Skin epidermis (tissue), 12 donors: Measurements from ENCODE around the gene SOX4.

Source experiments
- H3K27ac ChIP-seq, 21 experiments: fragments of 200-600 bp; sonication (generic) in 11 of 21; one replicate each; pipeline ENCODE4 v1.5.0; 2020; ENCODE audit warnings: mild to moderate bottlenecking in 3 of 21, inconsistent platforms in 2 of 21, moderate library complexity in 2 of 21
- H3K4me3 ChIP-seq, 7 experiments: fragments of 200-600 bp; sonication (generic) in 2 of 7; one replicate each; pipeline ENCODE4 v1.5.0; 2020; ENCODE audit warnings: inconsistent platforms in 2 of 7, mild to moderate bottlenecking in 2 of 7, moderate library complexity in 1 of 7

SOX4 gene

DNA sequence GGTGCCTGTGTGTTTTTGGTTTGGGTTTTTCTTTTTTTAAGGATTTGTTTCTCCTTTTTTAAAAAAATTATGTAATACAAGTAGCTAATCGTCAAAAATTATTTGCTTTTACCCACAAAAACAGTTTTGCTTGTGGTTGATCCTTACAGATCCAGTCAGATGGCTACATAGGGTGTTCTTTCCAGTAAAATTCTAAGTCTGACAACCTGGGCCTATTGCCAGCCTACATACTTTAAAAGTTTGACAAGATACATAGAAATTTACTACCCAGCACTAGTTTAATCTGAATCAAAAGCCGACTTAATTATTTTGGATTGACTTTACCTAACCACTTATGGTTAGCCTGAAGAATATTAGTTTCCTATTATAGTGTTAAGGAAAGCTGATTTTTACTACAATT is 2.1 kb upstream of the SOX4 start:
- H3K4me3 ChIP-seq, result no peak overlapping the region

GRCh38 chr6:21592953-21593352 is 598 bp upstream of the SOX4 start:
- Histone ChIP-seq H3K4me3 (peak overlapping the region in 4 of 7 experiments; percentile 66 to 91 (median 83)), H3K27ac (no peak overlapping the region)

More for the DNA sequence above, 2.1 kb upstream of the SOX4 start:
- no peak overlapping the region for H3K27ac ChIP-seq

DNA sequence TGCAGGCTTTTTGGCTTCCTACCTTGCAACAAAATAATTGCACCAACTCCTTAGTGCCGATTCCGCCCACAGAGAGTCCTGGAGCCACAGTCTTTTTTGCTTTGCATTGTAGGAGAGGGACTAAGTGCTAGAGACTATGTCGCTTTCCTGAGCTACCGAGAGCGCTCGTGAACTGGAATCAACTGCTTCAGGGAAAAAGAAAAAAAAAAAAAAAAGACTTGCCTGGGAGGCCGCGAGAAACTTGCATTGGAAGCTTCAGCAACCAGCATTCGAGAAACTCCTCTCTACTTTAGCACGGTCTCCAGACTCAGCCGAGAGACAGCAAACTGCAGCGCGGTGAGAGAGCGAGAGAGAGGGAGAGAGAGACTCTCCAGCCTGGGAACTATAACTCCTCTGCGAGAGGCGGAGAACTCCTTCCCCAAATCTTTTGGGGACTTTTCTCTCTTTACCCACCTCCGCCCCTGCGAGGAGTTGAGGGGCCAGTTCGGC is 420 bp downstream of the SOX4 start:
- Histone ChIP-seq H3K27ac (peak overlapping the region; percentile 67 to 97 (median 92)), H3K4me3 (peak overlapping the region; percentile 44 to 91 (median 82))

GRCh38 chr6:21594416-21595281 is 1.1 kb downstream of the SOX4 start:
- H3K27ac ChIP-seq, result peak overlapping the region; percentile 67 to 97 (median 92)

GRCh38 chr6:21595285-21596144 is 2.0 kb downstream of the SOX4 start:
- peak overlapping the region; percentile 44 to 91 (median 82) for H3K4me3 ChIP-seq
- H3K27ac ChIP-seq, result peak overlapping the region; percentile 67 to 97 (median 92)

More at GRCh38 chr6:21594416-21595281, 1.1 kb downstream of the SOX4 start:
- peak overlapping the region; percentile 44 to 91 (median 82) for H3K4me3 ChIP-seq

GRCh38 chr6:21596145-21596948 is 2.8 kb downstream of the SOX4 start:
- peak overlapping the region; percentile 44 to 91 (median 82) for H3K4me3 ChIP-seq
- H3K27ac ChIP-seq, result peak overlapping the region in 20 of 21 experiments; percentile 67 to 97 (median 92)

DNA sequence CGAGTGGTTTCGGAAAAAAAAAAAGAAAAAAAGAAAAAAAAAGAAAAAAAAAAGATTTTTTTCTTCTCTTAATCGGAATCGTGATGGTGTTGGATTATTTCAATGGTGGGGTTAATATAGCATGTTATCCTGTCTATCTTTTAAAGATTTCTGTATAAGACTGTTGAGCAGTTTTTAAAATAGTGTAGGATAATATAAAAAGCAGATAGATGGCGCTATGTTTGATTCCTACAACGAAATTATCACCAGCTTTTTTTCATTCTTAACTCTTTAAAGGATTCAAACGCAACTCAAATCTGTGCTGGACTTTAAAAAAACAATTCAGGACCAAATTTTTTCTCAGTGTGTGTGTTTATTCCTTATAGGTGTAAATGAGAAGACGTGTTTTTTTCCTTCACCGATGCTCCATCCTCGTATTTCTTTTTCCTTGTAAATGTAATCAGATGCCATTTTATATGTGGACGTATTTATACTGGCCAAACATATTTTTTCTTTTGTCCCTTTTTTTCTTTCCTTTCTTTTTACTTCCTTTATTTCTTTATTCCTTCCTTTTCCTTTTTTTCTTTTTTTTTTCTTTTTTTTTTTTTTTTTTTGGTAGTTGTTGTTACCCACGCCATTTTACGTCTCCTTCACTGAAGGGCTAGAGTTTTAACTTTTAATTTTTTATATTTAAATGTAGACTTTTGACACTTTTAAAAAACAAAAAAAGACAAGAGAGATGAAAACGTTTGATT is 3.6 kb downstream of the SOX4 start:
- Histone ChIP-seq H3K4me3 (peak overlapping the region; percentile 44 to 91 (median 82)), H3K27ac (peak overlapping the region in 19 of 21 experiments; percentile 64 to 97 (median 93))

DNA sequence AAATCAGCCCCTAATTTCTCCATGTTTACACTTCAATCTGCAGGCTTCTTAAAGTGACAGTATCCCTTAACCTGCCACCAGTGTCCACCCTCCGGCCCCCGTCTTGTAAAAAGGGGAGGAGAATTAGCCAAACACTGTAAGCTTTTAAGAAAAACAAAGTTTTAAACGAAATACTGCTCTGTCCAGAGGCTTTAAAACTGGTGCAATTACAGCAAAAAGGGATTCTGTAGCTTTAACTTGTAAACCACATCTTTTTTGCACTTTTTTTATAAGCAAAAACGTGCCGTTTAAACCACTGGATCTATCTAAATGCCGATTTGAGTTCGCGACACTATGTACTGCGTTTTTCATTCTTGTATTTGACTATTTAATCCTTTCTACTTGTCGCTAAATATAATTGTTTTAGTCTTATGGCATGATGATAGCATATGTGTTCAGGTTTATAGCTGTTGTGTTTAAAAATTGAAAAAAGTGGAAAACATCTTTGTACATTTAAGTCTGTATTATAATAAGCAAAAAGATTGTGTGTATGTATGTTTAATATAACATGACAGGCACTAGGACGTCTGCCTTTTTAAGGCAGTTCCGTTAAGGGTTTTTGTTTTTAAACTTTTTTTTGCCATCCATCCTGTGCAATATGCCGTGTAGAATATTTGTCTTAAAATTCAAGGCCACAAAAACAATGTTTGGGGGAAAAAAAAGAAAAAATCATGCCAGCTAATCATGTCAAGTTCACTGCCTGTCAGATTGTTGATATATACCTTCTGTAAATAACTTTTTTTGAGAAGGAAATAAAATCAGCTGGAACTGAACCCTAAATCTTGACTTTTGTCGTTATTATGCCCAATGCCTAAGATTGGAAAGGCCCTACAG is 4.5 kb downstream of the SOX4 start:
- peak overlapping the region; percentile 44 to 91 (median 82) for H3K4me3 ChIP-seq
- H3K27ac ChIP-seq, result peak overlapping the region in 9 of 21 experiments; percentile 1 to 96 (median 56)

DNA sequence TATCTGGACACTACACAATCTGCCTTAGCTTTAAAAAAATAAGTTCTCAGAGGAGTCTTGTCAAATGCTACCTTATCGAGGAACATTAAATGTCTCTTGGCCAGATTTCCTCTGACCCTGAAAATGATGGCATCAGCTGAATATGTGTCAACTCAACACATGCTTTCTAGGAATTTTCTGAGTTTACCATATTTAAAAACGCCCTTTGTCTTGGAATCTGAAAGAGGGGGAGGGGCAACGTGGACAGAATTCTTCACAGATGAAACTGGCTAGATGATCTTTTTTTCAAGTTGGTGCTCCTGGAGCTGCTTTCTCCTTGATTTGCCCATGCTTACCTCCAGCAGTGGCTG is 5.1 kb downstream of the SOX4 start:
- H3K27ac ChIP-seq, result peak overlapping the region in 1 of 21 experiments; percentile 96
- H3K4me3 ChIP-seq, result peak overlapping the region in 5 of 7 experiments; percentile 44 to 82 (median 77)

GRCh38 chr6:21599051-21599696 is 5.6 kb downstream of the SOX4 start:
- peak overlapping the region in 3 of 7 experiments; percentile 44 to 82 (median 82) for H3K4me3 ChIP-seq
- no peak overlapping the region for H3K27ac ChIP-seq

DNA sequence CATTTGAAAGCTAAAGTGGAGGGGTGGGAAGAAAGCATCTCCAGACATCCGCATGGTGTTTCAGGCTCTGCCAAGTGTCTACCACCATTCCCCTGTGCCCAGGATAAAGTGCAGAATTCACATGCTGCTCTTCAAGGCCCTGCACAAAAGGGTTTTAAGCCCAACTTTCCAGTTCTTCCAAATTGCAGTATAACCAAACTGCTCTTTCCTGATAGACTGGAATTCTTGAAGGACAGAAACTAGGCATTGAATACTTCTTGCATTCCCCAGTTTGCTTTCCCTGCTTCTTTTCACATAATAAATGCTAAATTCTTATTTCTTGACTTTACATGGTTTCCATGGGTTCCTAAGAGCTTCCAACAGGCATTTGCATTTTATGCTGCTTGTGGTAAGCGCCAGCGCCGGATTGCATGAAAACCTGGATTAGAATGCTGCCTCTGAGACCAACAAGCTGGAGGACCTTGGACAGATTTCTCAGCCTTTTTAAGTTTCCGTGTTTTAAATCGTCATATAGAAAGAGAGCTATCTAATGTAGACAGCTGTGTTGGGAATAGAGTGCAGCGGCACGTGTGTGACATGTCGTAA is 7.9 kb downstream of the SOX4 start:
- no peak overlapping the region for H3K27ac ChIP-seq
- no peak overlapping the region for H3K4me3 ChIP-seq

DNA sequence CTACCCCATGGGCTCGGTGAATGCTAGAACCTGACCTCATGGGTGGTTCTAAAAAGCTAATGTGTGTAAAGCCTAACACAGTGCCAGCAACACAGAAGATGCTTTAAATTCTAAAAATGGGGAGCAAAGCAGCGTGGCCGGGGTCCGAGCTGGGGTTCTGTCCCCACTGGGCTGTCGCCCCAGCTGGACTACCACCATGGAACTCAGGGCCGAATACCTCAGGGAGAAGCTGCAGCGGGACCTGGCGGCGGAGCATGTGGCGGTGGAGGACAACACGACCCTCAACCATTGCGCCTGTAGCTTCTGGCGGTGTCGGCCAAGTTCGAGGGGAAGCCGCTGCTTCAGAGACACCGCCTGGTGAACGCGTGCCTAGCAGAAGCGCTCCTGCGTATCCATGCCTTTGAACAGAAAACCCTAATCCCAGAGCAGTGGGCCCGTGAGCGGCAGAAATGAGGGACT is 8.4 kb downstream of the SOX4 start:
- no peak overlapping the region for H3K27ac ChIP-seq
- no peak overlapping the region for H3K4me3 ChIP-seq

DNA sequence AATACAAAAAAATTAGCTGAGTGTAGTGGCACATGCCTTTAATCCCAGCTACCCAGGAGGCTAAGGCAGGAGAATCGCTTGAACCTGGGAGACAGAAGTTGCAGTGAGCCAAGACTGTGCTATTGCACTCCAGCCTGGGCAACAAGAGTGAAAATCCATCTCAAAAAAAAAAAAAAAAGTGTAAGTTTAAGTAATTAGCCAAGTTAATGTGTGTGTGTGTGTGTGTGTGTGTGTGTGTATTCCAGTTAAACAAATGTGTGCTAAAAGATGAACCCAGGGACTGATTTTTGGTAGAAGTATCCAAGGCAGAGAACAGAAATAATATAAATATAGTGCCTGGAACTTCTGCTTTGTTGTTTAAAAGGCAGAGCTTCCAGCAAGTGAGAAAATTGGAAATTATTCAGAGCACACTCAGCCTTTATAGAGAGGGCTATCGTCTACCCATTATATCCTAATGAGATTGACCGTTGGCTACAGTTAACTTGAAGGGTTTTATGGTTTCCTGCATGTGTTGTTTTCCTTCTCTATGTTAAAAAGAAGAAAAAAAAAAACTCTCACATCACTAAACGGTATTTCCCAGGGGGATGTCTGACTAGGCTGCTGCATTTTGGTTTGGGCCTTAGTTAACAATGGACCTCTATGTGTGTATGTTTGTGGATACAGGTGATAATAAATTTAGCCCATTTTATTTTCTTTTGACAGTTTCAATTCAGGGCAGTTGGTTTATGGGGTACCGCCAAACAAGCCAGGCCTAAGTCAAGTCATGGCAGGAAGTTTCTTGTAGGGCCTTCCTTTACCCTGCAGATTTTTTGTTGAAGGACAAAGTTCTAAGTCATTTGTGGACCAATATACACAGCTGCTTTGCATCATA is 9.8 kb downstream of the SOX4 start:
- Histone ChIP-seq H3K27ac (no peak overlapping the region), H3K4me3 (no peak overlapping the region)

DNA sequence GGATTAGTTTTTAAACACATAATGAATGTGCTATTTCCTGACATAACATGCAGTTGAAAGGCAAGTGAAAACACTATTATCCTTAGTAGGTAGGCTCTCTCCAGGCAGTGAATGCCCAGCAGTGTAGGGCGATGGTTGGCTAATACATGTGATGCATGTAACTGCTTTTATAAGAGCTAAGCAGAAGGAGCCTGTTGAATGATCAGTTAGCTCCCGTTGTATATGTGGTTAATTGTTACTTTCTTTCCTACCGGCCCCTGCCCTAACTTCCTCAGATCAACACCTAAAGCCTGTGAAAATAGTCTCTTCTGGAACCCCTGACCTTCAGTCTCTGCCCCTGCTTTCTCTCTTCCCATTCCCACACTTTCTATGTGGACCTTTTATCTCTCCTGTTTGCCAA is 10.5 kb downstream of the SOX4 start:
- H3K27ac ChIP-seq, result no peak overlapping the region
- H3K4me3 ChIP-seq, result no peak overlapping the region

- Histone ChIP-seq H3K4me3 (no peak overlapping the region), H3K27ac (no peak overlapping the region)
Observed at GRCh38 chr6:21605166-21605565, 11.6 kb downstream of the SOX4 start.

GRCh38 chr6:21608601-21609000 is 15.1 kb downstream of the SOX4 start:
- Histone ChIP-seq H3K27ac (no peak overlapping the region), H3K4me3 (no peak overlapping the region)
